Measurements from ENCODE around the gene FYN.

Gene FYN

DNA sequence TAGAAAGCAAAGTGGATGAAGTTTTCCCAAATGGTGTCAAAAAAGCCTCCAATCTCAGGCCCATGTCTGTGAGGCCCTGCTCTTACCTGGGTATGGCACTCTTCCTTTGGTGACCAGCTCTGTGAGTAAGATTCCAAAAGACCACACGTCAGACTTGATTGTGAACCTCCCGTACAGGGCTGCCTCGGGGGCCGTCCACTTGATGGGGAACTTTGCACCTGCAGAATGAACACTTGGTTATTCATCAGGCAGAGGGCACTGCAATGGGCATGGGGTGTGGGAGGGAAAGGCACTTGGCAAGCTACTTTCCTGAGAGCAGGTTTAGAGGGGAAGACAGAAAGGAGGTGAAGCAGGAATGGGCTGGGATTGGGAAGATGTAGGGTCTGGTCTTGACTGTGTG lies 198.8 kb downstream of the FYN start:
- DNase-seq = no peak

- no peak for DNase-seq
These were observed 199.3 kb downstream of the FYN start for GRCh38 chr6:111673937-111674336.

- no peak for DNase-seq
These were observed 199.7 kb downstream of the FYN start for GRCh38 chr6:111673532-111673931.

DNA sequence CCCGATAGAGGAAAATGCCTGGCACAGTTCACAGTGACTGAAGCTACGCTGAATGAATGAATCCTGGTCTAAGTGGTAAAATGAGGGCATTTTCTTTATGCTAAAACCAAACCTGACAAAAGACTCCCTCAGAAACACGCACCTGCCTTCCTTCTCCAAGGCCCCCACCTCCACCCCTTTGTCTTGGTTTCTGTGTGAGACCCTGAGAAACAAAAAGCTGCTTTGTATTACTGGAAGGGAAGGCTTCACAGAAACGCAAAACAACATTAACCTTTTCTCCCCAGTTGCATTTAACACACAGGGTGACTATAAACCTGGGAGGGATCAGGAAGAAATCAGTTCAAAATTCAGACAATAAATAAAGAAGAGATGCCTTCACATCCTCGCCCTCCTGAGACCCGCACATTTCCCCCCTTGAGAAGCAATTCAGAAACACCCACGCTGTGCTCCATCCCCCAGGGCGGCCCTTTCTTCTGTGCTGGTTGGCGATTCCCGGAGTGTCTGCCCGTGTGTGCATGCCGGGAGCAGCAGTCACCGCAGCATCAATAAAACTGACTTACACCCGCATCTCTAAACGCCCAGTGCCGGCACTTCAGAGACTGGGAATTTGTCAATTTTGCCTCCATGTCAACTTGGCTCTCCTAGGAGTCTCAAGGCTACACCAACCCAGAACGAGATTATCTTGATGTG lies 200.3 kb downstream of the FYN start:
- DNase-seq = no peak

DNA sequence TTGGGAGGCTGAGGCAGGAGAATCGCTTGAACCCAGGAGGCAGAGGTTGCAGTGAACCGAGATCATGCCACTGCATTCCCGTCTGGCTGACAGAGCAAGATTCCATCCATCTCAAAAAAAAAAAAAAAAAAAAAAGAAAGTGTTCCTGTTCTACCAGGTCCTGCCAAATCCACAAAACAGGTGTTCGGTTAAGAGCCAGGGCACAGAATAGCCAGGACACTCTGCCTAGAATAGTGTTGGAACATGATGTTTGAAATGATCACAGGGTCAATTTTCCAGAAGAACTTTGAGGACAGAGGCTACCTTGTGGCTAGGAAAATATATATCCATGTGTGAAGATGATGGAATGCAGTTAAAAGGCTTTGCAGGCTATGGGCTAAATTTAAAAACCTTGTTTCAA lies 203.9 kb downstream of the FYN start:
- DNase-seq = no peak

DNA sequence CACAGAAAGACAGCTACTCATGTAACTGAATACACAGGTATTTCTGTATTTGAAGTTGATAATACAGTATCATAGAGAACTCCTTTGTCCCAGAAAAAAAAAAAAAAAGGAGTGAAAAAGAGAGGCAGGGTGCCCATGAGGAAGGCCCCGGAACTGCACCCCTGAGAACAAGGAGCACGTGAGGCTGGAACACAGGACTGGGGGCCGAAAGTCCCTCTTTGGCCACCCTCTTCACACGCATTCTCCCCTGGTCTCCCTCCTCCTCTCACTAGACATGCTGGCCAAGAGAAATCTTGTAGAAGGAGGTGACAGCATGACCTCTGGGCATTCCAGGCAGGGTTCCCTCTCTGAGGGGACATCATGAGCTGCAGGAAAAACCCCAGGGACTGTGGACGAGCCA lies 204.8 kb downstream of the FYN start:
- no peak for DNase-seq

GRCh38 chr6:111667931-111668330 lies 205.3 kb downstream of the FYN start:
- DNase-seq = no peak

GRCh38 chr6:111666847-111667246 lies 206.4 kb downstream of the FYN start:
- DNase-seq = no peak

DNA sequence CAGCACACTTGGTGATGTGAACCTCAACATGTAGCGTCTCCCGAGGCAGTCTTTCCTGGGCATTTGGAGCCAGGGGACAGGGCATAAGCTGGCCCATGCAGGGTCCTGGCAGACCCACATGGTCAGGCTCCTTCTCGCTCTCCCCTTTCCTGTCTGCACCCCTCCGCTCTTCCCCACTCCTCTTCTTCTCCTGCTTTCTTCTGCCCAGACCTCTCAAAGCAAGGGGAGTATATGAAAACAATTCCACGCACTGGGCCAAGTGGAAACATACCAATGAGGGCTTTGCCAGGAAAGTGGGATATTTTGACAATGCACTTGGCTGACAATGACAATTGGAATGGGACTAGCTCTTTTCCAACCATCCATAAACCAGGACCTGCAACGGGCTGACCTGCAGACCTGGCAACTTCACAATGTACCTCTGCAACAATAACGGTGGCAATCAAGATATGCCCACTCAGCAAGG lies 208.7 kb downstream of the FYN start:
- DNase-seq = no peak

GRCh38 chr6:111663692-111664564 lies 209.3 kb downstream of the FYN start:
- no peak for DNase-seq

GRCh38 chr6:111662794-111663593 lies 210.3 kb downstream of the FYN start:
- no peak for DNase-seq

DNA sequence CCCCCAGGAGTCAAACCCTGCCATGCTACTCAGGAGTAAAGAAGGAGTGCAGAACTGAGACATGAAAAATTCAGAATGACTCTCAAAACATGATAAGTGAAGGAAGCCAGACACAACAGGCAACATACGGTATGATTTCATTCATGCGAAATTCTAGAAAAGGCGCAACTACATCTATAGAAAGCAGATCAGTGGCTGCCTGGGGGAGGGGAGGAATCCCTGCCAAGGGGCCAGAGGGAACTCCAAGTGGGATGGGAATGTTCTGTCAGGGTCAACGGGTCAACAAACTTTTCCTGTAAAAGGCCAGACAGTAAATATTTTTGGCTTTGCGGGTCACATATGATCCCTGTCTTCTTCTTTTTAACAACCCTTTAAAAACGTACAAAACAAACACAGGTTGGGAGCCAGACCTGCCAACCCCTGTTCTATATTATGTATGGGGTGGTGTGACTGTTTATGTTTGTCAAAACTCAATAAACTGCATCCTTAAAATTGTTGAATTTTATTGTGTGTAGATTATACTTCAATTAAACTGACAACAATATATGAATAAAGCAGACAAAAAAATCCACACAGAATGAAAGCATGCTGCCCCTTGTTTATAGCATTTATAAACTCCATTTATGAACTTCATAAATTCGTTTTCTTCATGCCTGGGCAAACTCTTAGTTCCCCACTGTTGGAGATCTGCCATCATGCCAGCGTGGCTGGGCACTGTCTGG lies 211.0 kb downstream of the FYN start:
- no peak for DNase-seq

DNA sequence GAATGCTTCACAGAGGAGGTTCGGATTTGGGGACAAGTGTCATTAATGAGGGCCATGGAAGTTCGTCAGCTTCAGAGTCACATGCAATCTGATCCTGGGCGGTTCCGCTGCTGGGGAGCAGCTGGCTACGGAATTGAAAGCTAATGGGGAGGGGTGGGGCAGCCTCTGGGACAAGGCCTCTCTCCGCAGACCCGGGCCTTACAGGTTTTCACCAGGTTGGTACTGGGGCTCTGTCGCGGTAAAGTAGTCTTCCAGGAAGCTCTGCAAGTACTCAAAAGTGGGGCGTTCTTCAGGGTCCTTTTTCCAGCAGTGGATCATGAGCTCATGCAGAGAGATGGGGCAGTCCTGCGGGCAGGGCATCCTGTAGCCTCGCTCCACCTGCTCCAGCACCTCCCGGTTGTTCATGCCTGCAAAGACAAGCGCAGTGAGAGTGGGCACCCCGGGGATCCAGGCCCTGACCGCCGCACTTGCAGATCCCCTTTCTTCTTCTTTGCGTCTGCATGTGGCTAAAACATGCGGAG lies 211.7 kb downstream of the FYN start:
- no peak for DNase-seq

DNA sequence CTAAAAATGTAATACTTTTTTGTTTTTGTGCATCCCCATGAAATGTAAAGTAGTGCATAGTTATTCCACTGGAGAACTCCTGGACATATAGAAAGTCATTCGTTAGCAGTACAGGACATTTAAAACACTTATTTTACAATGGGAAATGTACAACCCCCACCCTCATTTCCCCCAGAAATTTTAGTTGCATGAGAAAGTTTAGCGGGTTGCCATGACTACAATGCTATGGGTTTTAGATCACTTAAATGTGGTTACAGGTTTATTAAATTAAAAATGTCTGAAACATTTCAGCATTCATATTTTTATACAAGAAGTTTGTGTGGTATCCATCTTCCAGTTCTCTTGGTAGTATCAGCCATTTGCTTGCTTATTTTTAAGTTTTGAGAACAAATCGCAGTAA lies 212.7 kb downstream of the FYN start:
- DNase-seq = no peak

DNA sequence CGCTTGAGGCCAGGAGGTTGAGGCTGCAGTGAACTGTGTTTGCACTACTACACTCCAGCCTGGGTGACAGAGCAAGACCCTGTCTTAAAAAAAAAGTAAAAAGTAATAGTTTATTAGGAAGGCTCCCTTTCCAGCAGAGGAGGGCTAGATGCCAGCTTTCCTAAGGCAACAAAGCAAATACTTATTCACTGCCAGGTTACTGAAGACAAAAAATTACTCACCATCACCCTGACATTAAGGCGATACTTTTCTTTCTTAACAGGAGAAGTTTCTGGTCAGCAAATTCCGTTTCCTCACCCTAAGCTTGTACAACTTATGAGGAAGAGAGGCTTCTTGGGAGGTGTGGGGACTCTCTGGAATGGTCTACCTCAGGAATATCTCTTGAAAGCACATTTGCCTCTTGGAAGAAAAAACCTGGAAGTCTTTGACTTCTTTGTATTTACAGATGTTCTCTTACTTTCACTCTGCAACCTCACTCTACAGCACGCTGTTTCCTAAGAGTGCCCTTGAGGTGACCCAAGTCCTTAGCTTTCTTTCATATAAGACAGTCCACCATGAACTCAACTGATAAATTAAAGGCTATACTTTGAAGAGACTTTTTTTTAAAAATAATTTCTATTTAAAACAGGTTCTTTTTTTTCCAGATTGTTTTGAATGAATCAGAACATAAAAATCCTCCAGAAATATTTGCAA lies 214.6 kb downstream of the FYN start:
- no peak for DNase-seq

DNA sequence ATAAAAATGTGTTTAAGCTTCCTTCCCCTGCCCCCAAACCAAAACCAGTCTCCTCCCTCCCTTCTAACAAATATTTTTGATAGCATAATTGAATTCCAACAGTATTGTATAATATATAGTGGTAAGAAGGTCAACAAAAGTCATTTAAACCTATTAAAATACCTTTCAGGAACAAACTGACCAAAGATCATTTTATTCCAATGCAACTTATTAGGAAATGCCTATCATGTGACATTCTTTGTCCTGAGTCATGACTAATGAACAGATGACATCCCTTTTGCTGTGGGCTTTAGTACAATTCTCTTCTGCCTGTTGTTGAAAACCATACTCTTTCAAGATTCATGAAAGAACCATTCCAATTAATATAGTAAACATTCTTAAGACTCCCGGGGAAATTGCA lies 216.1 kb downstream of the FYN start:
- DNase-seq = no peak

GRCh38 chr6:111653979-111654378 lies 219.3 kb downstream of the FYN start:
- no peak for DNase-seq

GRCh38 chr6:111653434-111653833 lies 219.8 kb downstream of the FYN start:
- DNase-seq = no peak

DNA sequence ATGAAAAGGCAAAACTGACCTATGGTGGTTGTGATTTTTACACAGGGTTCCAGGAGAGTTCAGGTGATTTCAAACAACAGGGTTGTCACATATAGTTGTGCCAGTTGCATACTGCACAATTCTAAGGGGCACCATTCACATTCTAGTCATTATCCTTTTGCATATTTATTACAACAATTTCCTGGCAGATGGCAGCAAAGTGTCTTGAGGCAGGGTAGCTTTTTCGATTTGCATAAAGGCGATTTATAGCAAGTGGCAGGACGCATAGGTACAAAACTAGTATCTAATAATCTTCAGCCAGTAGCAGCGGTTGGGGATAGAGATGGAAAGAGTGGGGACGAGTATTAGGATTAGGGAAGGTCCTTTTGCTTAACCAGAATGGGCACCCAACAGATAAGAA lies 221.1 kb downstream of the FYN start:
- no peak for DNase-seq

GRCh38 chr6:111651185-111652034 lies 221.8 kb downstream of the FYN start:
- DNase-seq = no peak

DNA sequence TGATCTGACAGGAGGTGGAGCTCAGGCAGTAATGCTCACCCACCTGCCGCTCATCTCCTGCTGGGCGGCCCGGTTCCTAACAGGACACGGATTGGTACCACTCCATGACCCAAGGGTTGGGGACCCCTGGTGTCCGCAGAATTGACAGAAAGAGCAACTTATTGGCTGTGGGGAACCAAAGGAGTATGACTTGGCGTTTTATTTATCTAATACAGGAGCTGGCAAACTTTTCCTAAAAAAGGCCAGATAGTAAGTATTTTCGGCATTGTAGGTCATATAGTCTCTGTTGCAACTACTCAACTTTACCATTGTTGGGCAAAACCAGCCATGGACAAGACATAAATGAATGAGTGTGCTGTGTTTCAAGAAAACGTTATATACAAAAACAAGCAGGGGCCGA lies 223.2 kb downstream of the FYN start:
- DNase-seq = no peak

Data from SIG-M5 (cell line).